ENCODE data around the gene CALML5. TPM values are rescaled to one million over a fixed set of nuclear protein-coding genes. Genes with fewer than 3 reads are reported as not detected.

Gene CALML5
- total RNA-seq, 1 experiment from 2014 or later: not detected

DNA sequence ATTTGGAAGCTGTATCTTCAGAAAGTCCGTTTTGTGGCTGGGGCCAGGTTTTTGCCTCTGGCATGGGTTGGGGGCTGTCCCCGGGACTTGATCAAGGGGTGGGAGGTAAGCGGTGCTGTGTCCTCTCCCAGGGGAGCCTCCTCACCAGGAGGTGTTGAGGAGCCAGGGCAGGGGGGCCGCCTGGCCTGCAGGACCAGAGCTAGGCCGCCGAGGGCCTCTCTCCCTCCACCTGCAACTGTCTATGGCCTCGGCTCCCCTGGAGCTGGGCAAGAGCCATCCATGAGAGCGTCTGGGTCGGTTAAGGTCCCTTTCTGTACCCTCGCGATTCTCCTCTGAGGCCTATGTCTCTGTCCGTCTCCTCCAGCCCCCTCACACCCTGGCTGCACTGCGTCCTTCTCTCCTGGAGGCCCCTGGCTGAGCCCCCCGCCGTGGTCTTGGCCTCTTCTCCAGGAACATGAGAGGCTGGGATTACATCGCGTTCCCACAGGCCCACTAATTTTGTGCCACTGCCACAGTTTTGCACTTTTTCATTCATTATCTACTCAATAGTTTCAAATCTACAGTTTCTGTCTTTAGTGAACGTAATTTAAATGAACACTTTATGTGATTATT, 20.6 kb downstream of the CALML5 start:
- Mint-ChIP-seq H3K4me1 (peaks cover 7% of the 10 kb centered on the region), H3K27me3 (ENCODE audit: low read depth) (peaks cover 2% of the 10 kb centered on the region)
- CTCF ChIA-PET: no interaction called here

More for the DNA sequence above, 20.6 kb downstream of the CALML5 start:
- no peak; the same call in 1 of the 2 replicates for ATAC-seq
- Mint-ChIP-seq H3K9me3 (0 out of 2 replicates have a peak, but pooled peaks cover 3% of the 10 kb centered on the region), H3K36me3 (no peaks in the 10 kb centered on the region), H3K4me3 (no peak overlapping the region), H3K27ac (no peak overlapping the region)
- POLR2A ChIA-PET: no interaction called here
- TF ChIP-seq, protein P1, sequence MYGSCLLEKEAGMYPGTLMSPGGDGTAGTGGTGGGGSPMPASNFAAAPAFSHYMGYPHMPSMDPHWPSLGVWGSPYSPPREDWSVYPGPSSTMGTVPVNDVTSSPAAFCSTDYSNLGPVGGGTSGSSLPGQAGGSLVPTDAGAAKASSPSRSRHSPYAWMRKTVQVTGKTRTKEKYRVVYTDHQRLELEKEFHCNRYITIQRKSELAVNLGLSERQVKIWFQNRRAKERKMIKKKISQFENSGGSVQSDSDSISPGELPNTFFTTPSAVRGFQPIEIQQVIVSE (CRISPR knock-in tag; IDR thresholded peaks at IDR 0.05; ENCODE audit: borderline replicate concordance): no peak
- TF ChIP-seq ATF1 (CRISPR knock-in tag; IDR thresholded peaks at IDR 0.05) (no peak), ESRRA (CRISPR knock-in tag; IDR thresholded peaks at IDR 0.05; ENCODE audit: borderline replicate concordance) (no peak), MXD4 (CRISPR knock-in tag; IDR thresholded peaks at IDR 0.05; ENCODE audit: borderline replicate concordance) (no peak), ZNF121 (CRISPR knock-in tag; IDR thresholded peaks at IDR 0.05) (no peak), NFYB (CRISPR knock-in tag; conservative IDR thresholded peaks at IDR 0.05; ENCODE audit: low read depth) (no peak), ZNF263 (CRISPR knock-in tag; IDR thresholded peaks at IDR 0.05; ENCODE audit: low read depth) (no peak), ZNF138 (CRISPR knock-in tag; conservative IDR thresholded peaks at IDR 0.05) (no peak), AR (CRISPR knock-in tag; IDR thresholded peaks at IDR 0.05) (no peak), CTCF (IDR thresholded peaks at IDR 0.05) (no peak)
- TF ChIP-seq, protein P2, sequence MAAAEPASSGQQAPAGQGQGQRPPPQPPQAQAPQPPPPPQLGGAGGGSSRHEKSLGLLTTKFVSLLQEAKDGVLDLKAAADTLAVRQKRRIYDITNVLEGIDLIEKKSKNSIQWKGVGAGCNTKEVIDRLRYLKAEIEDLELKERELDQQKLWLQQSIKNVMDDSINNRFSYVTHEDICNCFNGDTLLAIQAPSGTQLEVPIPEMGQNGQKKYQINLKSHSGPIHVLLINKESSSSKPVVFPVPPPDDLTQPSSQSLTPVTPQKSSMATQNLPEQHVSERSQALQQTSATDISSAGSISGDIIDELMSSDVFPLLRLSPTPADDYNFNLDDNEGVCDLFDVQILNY (CRISPR knock-in tag; IDR thresholded peaks at IDR 0.05): no peak
- TF ChIP-seq, protein P3, sequence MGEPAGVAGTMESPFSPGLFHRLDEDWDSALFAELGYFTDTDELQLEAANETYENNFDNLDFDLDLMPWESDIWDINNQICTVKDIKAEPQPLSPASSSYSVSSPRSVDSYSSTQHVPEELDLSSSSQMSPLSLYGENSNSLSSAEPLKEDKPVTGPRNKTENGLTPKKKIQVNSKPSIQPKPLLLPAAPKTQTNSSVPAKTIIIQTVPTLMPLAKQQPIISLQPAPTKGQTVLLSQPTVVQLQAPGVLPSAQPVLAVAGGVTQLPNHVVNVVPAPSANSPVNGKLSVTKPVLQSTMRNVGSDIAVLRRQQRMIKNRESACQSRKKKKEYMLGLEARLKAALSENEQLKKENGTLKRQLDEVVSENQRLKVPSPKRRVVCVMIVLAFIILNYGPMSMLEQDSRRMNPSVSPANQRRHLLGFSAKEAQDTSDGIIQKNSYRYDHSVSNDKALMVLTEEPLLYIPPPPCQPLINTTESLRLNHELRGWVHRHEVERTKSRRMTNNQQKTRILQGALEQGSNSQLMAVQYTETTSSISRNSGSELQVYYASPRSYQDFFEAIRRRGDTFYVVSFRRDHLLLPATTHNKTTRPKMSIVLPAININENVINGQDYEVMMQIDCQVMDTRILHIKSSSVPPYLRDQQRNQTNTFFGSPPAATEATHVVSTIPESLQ (CRISPR knock-in tag; IDR thresholded peaks at IDR 0.05): no peak
- TF ChIP-seq, protein P4, sequence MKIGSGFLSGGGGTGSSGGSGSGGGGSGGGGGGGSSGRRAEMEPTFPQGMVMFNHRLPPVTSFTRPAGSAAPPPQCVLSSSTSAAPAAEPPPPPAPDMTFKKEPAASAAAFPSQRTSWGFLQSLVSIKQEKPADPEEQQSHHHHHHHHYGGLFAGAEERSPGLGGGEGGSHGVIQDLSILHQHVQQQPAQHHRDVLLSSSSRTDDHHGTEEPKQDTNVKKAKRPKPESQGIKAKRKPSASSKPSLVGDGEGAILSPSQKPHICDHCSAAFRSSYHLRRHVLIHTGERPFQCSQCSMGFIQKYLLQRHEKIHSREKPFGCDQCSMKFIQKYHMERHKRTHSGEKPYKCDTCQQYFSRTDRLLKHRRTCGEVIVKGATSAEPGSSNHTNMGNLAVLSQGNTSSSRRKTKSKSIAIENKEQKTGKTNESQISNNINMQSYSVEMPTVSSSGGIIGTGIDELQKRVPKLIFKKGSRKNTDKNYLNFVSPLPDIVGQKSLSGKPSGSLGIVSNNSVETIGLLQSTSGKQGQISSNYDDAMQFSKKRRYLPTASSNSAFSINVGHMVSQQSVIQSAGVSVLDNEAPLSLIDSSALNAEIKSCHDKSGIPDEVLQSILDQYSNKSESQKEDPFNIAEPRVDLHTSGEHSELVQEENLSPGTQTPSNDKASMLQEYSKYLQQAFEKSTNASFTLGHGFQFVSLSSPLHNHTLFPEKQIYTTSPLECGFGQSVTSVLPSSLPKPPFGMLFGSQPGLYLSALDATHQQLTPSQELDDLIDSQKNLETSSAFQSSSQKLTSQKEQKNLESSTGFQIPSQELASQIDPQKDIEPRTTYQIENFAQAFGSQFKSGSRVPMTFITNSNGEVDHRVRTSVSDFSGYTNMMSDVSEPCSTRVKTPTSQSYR (CRISPR knock-in tag; IDR thresholded peaks at IDR 0.05): no peak
- DNase-seq (ENCODE audit: low spot score): no peak

Measured in WTC11 (cell line).